IPS-20b (cell line): ENCODE measurements around the gene ELAVL3.
"Not testable (repeated sequence)": the region's sequence is repeated elsewhere in the genome, so short reads cannot be mapped to it uniquely, and the experiment has no call there.

Experiments used
- H3K27ac ChIP-seq: one replicate; pipeline ENCODE4 v1.5.1; 2013; ENCODE audit warnings: low read length
- H3K27me3 ChIP-seq: 2 replicates; pipeline ENCODE4 v1.6.1; 2013; ENCODE audit warnings: mild to moderate bottlenecking, low read length, inconsistent platforms; ENCODE audit not compliant: insufficient read depth
- H3K36me3 ChIP-seq: 2 replicates; pipeline ENCODE4 v1.6.1; 2013; ENCODE audit warnings: low read depth, mild to moderate bottlenecking, inconsistent platforms, low read length, moderate library complexity; ENCODE audit not compliant: insufficient read depth
- H3K4me1 ChIP-seq: 2 replicates; pipeline ENCODE4 v1.6.1; 2013; ENCODE audit warnings: mild to moderate bottlenecking, control low read depth, inconsistent platforms, low read length, moderate library complexity; ENCODE audit not compliant: insufficient read depth
- H3K4me3 ChIP-seq: 2 replicates; pipeline ENCODE4 v1.5.1; 2013; ENCODE audit warnings: mild to moderate bottlenecking, low read length, inconsistent platforms
- H3K9ac ChIP-seq: 2 replicates; pipeline ENCODE4 v1.6.1; 2013; ENCODE audit warnings: low read depth, mild to moderate bottlenecking, inconsistent platforms, low read length, moderate library complexity
- H3K9me3 ChIP-seq: 2 replicates; pipeline ENCODE4 v1.6.1; 2013; ENCODE audit warnings: mild to moderate bottlenecking, low read depth, low read length, inconsistent platforms; ENCODE audit not compliant: insufficient read depth

ELAVL3 gene

GRCh38 chr19:11455233-11455554 lies 25.7 kb downstream of the ELAVL3 start:
- not testable (repeated sequence) for H3K27me3 ChIP-seq, H3K9ac ChIP-seq, H3K27ac ChIP-seq, H3K36me3 ChIP-seq, H3K4me3 ChIP-seq, H3K9me3 ChIP-seq, H3K4me1 ChIP-seq

- Histone ChIP-seq H3K9me3 (no peaks in the 10 kb centered on the region), H3K27ac (no peak overlapping the region), H3K36me3 (peaks cover 15% of the 10 kb centered on the region), H3K9ac (no peak overlapping the region), H3K27me3 (no peaks in the 10 kb centered on the region), H3K4me3 (no peak overlapping the region), H3K4me1 (peaks cover 4% of the 10 kb centered on the region; the same call in 1 of the 2 replicates)
These were observed 27.1 kb downstream of the ELAVL3 start for GRCh38 chr19:11453468-11454341.

DNA sequence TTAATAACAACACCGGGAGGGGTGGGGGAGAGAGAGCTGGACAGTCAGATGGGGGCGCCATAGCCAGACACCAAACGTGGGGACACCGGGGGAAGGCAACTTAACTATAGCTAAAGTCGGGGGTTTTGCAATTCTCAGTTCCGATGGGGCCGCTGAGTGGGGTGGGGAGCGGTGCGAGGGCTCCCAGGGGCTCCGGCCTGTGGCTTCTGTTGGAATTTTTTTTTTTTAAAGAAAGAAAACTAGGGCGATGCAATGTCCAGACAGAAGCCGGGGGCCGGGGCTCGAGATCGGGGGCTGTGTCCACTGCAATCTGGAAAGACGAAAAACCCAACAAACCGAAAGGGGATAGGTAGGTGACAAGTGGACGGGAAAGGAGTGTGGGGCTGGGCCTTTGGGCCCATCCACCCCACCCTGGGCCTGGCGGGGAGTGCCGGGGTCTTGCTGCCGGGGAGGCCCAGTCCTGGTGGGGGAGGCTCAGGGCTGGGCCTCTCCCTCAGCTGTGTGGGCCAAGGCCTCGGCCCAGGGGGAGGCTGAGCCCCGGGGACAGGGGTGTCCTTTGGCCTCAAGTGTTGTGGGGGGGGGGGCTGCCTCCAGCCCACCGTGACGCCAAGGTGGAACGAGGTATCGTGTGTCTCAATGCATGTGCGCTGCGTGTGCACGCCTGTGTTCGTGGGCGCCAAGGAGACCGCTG lies 28.1 kb downstream of the ELAVL3 start:
- H3K36me3 ChIP-seq: peaks cover 24% of the 10 kb centered on the region
- no peak overlapping the region for H3K9ac ChIP-seq
- no peaks in the 10 kb centered on the region for H3K27me3 ChIP-seq
- H3K4me1 ChIP-seq: peaks cover 4% of the 10 kb centered on the region; the same call in 1 of the 2 replicates
- H3K4me3 ChIP-seq: no peak overlapping the region
- H3K27ac ChIP-seq: no peak overlapping the region
- no peaks in the 10 kb centered on the region for H3K9me3 ChIP-seq

GRCh38 chr19:11451871-11452619 lies 28.8 kb downstream of the ELAVL3 start:
- H3K4me3 ChIP-seq: no peak overlapping the region
- peaks cover 31% of the 10 kb centered on the region for H3K36me3 ChIP-seq
- peaks cover 4% of the 10 kb centered on the region; the same call in 1 of the 2 replicates for H3K4me1 ChIP-seq
- H3K27me3 ChIP-seq: no peaks in the 10 kb centered on the region
- H3K9ac ChIP-seq: no peak overlapping the region
- H3K9me3 ChIP-seq: no peaks in the 10 kb centered on the region
- H3K27ac ChIP-seq: no peak overlapping the region

DNA sequence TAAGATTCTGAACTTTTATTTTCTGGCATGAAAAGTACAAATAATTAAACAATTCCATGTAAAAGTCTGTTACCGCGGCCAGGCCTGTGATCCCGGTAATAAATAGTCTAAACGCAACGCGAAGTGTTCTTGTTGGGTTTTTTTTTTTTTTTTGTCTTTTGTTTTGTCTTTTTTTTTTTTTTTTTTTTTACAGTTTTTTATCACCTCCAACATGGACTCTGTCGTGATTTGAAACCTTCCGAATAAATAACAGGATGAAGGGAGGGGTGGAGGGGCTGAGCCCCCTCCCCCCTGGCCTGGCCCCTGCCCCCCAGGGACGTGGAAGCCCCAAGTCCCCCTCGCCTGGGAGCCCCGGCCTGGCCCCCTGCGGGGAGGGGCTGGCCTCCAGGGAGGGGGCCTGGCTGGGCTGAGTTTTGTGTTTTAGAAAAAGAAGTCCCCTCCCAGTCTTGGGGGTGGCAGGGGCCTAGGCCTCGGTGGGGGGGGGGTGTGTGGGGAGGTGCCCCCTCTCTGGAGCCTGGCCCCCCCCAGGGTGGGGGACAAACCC lies 29.4 kb downstream of the ELAVL3 start:
- H3K4me3 ChIP-seq: no peak overlapping the region
- H3K36me3 ChIP-seq: peaks cover 33% of the 10 kb centered on the region
- no peak overlapping the region for H3K9ac ChIP-seq
- no peak overlapping the region for H3K27ac ChIP-seq
- H3K27me3 ChIP-seq: no peaks in the 10 kb centered on the region
- no peaks in the 10 kb centered on the region for H3K9me3 ChIP-seq
- peaks cover 4% of the 10 kb centered on the region; the same call in 1 of the 2 replicates for H3K4me1 ChIP-seq

DNA sequence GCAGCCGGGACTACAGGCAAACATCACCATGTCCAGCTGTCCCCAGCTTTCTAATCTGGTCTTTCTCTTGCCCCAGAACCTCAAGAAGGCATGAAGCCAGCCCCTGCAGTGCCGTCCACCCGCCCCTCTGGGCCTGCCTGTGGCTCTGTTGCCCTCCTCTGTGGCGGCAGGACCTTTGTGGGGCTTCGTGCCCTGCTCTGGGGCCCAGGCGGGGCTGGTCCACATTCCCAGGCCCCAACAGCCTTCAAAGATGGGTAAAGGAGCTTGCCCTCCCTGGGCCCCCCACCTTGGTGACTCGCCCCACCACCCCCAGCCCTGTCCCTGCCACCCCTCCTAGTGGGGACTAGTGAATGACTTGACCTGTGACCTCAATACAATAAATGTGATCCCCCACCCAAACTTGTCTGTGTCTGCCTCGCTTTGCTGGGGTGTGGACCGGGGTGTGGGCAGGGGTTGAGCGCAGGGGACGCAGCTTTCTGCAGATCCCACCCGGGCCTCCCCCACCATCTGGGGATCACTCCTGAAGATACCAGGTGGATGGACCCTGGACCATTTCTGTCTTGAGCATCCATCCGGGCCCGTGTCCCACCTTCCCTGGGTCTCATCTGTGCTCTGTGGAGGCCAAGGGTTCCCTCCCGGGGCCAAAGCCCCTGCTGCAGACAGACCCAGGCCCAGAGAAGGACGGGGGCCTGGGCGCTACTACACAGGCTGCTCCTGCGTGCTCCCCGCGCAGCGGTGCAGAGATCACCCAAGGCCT lies 30.1 kb downstream of the ELAVL3 start:
- H3K9ac ChIP-seq: no peak overlapping the region

GRCh38 chr19:11448923-11449554 lies 31.8 kb downstream of the ELAVL3 start:
- Histone ChIP-seq H3K4me3 (no peak overlapping the region), H3K36me3 (peaks cover 55% of the 10 kb centered on the region)

More for the DNA sequence above, 30.1 kb downstream of the ELAVL3 start:
- Histone ChIP-seq H3K27ac (no peak overlapping the region), H3K27me3 (no peaks in the 10 kb centered on the region), H3K4me1 (peaks cover 4% of the 10 kb centered on the region; the same call in 1 of the 2 replicates), H3K9me3 (no peaks in the 10 kb centered on the region), H3K4me3 (no peak overlapping the region), H3K36me3 (peaks cover 38% of the 10 kb centered on the region)

GRCh38 chr19:11448410-11448809 lies 32.4 kb downstream of the ELAVL3 start:
- Histone ChIP-seq H3K27ac (no peak overlapping the region), H3K27me3 (no peaks in the 10 kb centered on the region), H3K4me3 (no peak overlapping the region), H3K9me3 (no peaks in the 10 kb centered on the region), H3K9ac (no peak overlapping the region), H3K36me3 (peaks cover 60% of the 10 kb centered on the region), H3K4me1 (peaks cover 4% of the 10 kb centered on the region; the same call in 1 of the 2 replicates)

More at GRCh38 chr19:11448923-11449554, 31.8 kb downstream of the ELAVL3 start:
- H3K27me3 ChIP-seq: no peaks in the 10 kb centered on the region
- no peaks in the 10 kb centered on the region for H3K9me3 ChIP-seq
- H3K9ac ChIP-seq: no peak overlapping the region
- H3K27ac ChIP-seq: no peak overlapping the region
- H3K4me1 ChIP-seq: peaks cover 4% of the 10 kb centered on the region; the same call in 1 of the 2 replicates

DNA sequence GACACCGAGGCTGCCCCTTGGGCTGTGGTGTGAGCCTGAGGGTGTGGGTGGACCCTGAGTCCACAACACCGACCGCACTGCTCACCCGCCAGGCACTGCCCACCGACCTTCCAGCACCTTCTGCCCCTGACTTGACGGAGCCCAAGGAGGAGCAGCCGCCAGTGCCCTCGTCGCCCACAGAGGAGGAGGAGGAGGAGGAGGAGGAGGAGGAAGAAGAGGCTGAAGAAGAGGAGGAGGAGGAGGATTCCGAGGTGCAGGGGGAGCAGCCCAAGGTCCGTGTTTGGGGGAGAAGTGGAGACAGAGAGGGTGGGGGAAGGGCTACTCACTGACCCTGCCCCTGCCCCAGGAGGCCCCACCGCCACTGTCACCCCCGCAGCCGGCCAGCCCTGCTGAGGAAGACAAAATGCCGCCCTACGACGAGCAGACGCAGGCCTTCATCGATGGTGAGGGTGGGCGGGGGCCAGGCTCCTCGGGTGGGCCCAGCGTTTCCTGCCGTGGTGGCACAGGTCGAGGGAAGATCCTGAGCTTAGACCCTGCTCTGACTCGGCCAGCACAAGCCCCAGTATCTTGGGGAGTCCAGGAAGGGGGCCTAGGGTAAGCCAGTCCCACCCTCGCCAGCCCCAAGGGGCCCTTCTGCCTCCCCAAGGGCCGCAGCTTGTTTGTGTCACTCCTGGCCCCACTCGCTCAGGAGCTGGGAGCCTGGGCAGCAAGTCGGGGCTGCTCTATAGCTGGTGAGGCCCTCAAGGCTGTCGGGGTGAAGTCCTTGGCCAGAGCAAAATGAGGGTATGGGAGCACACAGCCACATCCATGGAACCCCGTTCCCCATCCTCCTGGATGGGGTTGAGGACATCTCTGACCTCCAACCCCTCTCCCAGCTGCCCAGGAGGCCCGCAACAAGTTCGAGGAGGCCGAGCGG lies 33.2 kb downstream of the ELAVL3 start:
- no peak overlapping the region for H3K27ac ChIP-seq
- peaks cover 67% of the 10 kb centered on the region for H3K36me3 ChIP-seq

More for the DNA sequence above, 33.2 kb downstream of the ELAVL3 start:
- Histone ChIP-seq H3K4me3 (no peak overlapping the region), H3K9me3 (no peaks in the 10 kb centered on the region), H3K27me3 (no peaks in the 10 kb centered on the region), H3K4me1 (peaks cover 4% of the 10 kb centered on the region; the same call in 1 of the 2 replicates), H3K9ac (no peak overlapping the region)
